Measurements from ENCODE around the gene MSMB. TPM values are rescaled to one million over a fixed set of nuclear protein-coding genes. Genes with fewer than 3 reads are reported as not detected.
"Not testable (repeated sequence)": the region's sequence is repeated elsewhere in the genome, so short reads cannot be mapped to it uniquely, and the experiment has no call there.

MSMB gene
- total RNA-seq, 1 donor from 2014 or later: not detected

DNA sequence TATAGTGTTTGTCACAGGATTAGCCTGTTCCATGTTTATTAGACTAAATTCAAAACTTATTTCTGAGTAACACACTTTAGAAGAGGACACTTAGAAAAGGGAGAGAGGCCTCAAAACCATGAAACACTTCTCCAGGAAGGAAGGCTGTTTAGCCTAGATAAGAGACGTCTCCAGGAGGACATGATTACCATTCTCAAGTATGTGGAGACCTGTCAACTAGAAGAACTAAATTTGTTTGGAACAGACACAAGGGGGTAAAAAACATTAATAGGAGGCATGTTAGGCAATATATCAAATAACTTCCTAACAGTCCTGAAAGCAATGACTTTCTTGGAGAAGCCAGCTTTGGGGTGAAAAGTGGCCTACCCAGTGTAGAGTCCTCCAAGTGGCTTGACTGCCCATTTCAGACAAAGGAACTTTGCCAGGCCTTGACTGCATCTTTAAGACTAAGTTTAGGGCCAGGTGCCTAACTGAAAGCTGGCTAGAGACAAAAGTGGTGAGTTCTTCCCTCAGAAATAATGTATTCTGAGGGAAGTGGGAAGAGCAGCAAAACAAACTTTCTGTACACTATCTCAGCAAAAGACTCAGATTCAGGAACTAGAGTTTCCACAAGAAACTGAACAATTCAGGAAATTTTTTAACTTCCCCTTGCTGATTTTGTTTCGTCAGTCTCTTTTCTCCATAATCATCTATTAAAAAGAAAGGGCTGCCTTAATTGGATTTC lies 27.5 kb downstream of the MSMB start:
- DNase-seq: no peak
- intact Hi-C loops (cut with micrococcal nuclease): no loop called here
- no peak for ATAC-seq

DNA sequence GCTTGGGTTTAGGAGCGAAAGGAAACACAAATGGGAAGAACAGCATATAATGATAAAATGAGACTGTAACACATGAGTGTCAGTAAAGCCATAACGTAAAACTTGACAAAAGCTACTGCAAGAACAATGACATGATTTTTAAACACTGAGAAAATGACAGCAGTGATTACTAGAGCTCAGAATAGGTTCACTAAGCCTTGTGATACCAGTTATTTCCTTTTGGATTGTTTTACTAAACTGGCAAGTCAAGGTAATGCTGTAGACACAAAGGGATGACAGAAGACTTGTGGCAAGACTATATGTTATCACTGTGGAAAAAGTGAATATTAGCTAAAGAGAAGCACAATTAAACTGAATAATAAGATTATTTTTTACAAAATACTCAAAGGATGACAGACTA lies 28.3 kb downstream of the MSMB start:
- DNase-seq (no peak), ATAC-seq (no peak)
- intact Hi-C loops (cut with micrococcal nuclease): no loop called here

DNA sequence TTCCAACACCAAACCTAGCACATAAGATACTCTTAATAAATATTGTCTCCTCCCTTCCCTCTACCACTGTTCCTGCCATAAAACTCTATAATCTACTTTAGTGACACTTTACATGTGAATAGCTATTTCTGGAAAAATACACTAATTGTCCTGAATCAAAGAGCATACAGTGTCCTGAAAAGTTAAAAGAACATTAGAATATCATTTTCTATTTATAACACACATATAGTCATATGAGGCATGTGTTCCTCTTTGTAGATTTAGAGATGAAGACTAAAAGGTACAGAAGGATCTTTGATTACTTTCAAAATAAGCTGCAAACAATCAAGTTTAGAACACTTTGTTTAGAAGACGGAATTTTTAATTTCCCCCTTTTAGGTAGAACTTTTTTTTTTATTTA lies 29.3 kb downstream of the MSMB start:
- ATAC-seq (no peak), DNase-seq (no peak)
- intact Hi-C loops (cut with micrococcal nuclease): no loop called here

DNA sequence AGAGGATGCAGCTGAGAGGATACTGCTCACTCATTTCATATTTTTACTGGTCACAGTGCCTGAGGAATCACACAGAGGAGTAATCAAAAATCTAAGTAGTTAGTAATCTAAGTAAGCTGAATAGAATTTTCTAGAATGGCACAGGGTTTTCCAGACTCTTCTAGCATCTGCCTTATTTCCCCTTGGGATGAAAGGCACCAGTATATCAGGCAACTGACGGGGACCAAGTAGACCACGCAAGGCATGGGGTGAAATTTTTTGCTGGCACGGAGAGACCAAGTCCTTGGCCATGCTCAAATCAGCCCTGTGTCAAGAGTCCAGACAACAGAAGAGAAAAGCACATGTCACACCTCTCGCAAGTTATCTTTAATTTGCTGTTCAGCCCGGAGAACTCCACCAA lies 29.9 kb downstream of the MSMB start:
- ATAC-seq (no peak), DNase-seq (no peak)
- intact Hi-C loops (cut with micrococcal nuclease): no loop called here

DNA sequence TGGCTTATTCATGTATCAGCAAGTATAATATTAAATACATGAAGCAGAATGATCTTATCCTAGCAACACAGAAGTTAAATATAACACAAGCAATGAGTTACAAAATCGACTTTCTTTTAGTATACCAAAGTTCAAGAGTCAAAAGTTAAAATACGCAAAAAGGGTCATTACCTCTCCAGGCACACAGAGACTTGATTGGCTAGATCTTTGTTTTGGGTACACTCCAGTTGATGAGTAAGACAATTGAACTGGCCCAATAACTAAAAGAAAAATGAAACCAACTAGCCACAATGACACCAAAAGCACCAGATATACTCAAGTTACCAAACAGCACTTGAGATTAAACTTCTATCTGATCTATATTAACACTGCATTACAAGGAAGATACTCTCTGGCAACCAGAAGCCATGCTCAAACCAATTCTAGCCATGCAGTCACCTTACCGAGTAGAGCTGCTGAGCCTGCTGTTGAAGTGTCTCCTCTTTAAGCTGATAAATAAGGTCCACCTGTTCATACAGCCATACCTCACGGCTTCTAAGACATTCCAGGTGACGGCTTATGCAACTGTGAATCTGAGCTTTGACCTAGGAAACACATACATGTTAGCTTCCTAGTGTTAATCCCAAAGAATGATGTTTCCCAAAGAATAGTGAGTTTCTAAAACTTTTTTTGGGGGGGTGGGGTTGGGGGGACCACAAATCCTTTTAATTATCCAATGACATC lies 31.2 kb downstream of the MSMB start:
- ATAC-seq: no peak
- intact Hi-C loops (cut with micrococcal nuclease): no loop called here
- DNase-seq: no peak

DNA sequence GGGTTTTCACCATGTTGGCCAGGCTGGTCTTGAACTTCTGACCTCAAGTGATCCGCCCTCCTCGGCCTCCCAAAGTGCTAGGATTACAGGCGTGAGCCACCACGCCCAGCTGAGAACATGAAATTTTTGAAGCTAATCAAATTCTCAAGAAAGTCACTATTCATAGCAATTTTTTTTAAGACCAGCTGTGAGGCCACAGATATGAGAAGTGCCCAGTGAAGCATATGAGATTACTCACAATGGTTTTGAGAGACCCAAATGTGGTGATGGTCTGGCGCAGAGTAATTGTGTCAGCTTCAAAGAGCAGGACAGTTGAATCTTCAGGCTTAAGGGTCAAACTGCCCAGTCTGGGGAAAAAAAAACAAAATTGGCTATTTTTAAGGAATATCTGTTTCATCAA lies 31.9 kb downstream of the MSMB start:
- intact Hi-C loops (cut with micrococcal nuclease): no loop called here
- ATAC-seq (no peak), DNase-seq (no peak)

DNA sequence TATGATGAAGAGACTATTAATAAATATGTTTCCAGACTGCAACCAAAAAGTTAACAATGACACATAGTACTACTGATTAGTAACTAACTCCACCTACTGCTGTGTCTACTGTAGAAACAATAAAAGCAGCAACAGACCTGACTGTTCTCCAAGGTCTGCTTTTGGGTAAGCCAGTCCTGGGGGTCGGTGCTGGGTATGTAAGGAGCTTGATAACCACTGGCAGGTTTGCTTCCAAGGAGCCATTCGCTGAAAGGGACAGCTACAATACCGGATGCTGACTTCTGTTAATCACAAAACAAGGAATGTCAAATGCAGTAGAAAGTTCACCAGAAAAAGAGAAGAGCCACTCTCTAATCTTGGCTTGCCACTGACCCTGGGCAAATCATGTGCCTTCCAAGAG lies 33.3 kb downstream of the MSMB start:
- ATAC-seq (no peak), DNase-seq (no peak)
- intact Hi-C loops (cut with micrococcal nuclease): no loop called here

DNA sequence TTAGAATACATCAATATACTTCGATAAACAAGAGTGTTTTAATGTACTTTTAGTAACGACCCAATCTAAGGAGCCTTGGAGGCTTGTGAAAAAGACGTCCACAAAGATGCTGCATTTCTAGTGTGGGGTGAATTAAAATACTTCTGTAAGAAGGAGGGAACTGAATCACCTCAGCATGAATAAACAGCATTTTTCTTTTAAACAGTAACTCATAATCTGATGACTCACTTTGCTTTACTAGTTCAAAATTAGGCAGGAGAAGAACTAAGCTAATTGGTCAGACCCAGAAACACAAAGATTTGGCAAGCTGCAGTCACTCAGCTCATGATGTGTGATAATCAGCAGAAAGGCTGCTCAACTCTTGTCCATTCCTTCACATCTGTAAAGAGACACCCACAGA lies 39.9 kb downstream of the MSMB start:
- DNase-seq (no peak), ATAC-seq (no peak)
- intact Hi-C loops (cut with micrococcal nuclease): no loop called here

DNA sequence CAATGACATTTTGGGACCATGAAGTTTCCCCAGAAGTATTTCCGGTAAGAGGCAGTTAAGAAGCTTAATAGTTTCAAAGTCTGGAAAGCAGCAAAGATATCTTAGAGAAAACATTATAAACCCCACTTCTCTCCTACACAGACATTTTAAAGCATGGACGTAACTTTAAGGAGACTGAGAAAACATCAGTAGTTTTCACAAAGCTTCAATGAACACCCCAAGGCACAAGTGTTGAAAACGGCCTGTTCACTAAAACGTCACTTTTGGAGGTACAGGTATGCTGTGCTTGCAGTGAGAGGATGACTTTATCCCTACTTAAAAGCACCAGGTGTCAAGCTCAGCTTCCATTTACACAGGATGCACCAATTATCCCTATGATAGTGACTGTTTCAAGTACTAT lies 40.7 kb downstream of the MSMB start:
- ATAC-seq (no peak), DNase-seq (no peak)
- intact Hi-C loops (cut with micrococcal nuclease): no loop called here

DNA sequence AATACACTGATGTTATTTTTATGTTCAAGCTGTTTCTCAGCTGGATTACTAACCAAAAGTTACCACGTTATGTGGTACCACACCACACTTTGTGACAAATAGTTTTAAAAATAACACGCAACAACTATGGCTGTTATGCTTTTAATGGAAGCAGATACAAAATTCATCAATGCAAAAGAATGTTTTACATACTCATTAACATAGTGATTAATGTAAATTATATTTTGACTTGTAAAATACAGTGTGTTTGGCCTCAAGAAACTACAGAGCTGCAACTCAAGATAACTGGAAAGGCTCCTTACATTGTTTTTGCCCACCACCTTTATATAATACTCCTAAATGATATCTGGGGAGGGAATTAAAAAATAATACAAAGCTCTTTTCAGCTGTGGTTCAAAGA lies 41.1 kb downstream of the MSMB start:
- DNase-seq: no peak
- intact Hi-C loops (cut with micrococcal nuclease): no loop called here
- no peak for ATAC-seq

DNA sequence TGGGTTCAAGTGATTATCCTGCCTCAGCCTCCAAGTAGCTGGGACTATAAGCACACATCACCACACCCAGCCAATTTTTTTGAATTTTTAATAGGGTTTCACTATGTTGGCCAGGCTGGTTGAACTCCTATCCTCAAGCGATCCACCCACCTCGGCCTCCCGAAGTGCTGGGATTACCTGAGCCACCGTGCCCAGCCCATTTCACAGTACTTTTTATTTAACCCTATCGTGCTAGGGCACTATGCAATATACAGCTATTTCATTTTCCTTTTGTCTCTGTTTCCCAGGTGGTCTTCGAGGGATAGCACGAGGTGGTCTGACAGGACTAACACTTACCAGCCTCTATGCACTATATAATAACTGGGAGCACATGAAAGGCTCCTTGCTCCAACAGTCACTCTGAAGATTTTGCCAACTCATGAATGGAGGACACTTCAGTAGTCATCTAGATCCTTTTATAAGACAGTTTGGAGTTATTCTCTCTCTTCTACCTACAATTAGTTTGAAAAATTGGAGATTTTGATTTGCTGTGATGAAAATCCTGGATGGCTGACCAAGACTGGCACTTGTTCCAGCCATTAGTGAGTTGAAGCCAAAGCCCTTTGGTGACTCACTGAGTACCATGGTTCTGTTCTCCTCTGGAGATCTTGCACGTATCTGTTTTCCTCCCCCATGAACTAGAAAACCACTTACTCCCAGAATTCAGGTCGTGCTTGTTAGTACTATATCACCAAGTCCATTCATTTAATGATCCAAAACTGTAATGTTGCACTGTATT lies 43.0 kb downstream of the MSMB start:
- ATAC-seq (no peak), DNase-seq (no peak)
- intact Hi-C loops (cut with micrococcal nuclease): no loop called here

DNA sequence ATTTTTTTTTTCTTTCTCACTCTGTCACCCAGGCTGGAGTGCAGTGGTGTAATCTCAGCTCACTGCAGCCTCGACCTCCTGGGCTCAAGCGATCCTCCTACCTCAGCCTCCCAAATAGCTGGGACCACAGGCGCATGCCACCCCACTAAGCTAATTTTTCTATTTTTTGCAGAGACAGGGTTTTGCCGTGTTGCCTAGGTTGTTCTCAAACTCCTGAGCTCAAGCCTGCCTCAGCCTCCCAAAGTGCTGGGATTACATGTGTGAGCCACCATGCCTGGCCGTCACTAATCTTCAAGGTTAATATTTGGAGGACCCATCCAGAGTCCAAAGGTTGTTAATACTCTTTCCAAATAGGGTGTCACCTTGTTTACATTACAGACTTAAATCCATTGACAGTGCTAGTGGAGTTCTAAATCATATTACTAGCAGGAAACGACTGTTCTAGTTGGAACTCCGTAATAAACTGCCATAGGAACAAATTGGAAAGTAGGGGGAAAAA lies 43.8 kb downstream of the MSMB start:
- DNase-seq, ATAC-seq: not testable (repeated sequence)

DNA sequence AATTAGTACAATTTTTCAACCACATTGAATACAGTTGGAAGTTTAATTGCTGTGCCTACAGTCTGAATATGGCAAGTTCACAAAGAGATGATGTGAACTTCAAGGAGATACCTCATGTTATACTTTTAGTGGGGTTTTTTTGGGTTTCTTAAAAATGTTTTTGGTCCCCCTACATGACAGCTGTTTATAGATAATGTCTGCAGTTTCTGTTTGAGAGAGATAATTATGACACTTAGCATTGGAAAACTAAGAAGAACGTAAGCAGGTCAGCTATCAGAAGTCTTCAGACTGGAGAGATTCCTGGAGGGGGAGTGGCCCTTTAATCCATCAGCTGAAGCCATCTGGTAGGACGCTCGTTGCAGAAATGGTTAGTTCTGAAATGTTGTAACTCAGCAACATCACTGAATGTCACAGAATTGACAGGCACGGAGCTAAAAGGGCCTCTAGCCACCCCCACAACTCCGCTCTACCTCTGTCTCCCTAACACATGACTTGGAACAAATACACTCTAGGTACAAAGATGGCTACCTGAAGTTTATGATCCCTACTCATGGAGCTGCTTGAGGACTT lies 44.8 kb downstream of the MSMB start:
- DNase-seq (no peak), ATAC-seq (no peak)
- intact Hi-C loops (cut with micrococcal nuclease): no loop called here

More for the DNA sequence above, 43.8 kb downstream of the MSMB start:
- intact Hi-C loops (cut with micrococcal nuclease): not testable (repeated sequence)

DNA sequence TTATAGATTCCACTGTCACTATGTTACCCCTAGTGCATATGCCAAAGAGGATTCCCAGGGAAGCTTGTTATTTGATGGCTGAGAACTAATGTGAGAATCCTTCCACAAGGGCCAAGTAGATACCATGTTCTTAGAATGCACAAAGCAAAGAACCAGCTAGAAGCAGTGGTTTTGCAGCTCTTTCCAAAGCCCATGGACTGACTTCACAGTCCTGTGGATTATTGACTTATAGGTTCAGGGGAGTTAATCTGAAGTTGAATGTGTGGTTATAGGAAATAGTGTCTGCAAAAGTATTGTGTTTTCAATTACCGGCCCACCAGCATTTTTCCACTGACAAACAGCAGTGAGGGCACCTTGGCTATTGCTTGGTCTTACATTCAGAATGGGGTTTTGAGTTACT lies 45.5 kb downstream of the MSMB start:
- ATAC-seq: no peak
- intact Hi-C loops (cut with micrococcal nuclease): no loop called here
- DNase-seq: no peak

DNA sequence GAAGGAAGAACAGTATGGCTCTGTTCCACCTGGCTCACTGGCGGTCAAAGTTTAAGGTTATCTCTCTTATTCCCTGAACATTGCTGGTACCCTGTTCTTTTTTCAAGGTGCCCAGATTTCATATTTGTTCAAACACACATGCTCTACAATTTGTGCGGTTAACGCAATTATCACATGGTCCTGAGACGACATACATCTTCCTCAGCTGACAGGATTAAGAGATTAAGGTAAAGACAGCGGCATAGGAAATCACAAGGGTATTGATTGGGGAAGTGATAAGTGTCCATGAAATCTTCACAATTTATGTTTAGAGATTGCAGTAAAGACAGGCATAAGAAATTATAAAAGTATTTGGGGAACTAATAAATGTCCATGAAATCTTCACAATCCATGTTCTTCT lies 46.1 kb downstream of the MSMB start:
- DNase-seq; intact Hi-C loops (cut with micrococcal nuclease); ATAC-seq: not testable (repeated sequence)

DNA sequence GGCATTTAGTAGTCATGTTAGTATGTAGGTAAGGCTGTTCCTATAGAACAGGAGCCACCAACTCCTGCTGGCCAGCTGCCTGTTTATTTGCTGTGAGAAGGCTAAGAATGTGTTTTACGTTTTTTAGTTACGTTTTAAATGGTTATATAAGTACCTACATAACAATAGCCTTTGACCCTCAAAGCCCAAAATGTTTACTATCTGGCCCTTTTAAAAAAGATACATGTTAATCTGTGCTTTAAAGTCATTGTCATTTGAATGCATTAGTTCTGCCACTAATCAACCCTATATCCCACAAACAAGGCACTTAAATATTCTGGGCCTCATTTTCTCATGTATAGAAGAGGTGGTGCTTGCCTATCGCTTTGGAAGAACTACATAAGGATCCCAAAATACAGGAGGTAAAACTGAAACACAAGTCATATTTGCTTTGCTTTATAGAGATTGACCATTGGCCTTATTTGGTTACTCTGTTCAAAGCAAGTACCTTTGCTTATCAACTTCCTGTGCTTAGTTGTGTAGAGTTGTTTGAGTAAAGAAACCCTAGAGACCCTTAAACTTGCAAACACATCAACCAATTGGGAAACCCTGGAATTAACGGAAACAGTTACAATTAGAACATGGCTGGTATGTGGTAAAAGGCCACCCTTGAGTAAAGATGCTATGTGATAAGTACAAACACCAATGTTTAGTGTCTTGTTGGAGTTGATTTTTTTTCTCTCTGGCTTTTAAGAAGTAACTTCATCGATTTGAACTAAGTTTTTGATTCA lies 47.9 kb downstream of the MSMB start:
- DNase-seq (no peak), ATAC-seq (no peak)
- intact Hi-C loops (cut with micrococcal nuclease): no loop called here

DNA sequence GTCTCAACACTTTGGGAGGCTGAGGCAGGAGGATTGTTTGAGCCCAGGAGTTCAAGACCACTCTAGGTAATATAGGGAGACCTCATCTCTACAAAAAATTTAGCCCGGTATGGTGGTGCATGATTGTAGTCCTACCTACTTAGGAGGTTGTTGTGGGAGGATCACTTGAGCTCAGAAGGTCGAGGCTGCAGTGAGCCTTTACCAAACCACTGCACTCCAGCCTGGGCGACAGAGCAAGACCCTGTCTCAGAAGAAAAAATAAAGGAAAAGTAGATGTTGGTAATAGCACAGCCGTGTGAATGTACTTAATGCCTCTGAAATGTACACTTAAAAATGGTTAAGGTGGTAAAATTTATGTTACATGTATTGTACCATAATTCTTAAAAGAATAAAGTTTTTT lies 48.5 kb downstream of the MSMB start:
- ATAC-seq: no peak
- intact Hi-C loops (cut with micrococcal nuclease): no loop called here
- DNase-seq: no peak

DNA sequence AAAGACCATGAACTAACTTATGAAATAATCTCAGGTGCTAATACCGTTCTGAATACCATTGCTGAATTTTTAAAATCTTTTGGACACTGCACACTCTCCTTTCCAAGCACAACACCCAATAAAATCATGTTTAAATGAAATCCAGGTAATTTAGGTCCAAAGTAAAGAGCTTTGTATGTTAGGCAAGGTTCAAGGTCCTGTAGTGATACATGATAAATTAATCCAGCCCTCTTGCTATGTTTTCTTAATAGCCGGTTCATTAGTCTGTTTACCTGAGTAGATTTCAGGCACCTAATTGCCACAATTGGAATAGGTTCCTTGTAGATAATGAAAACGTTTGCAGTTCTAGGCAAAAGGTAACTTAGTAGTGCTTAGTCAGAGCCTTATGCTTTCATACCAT lies 60.5 kb downstream of the MSMB start:
- DNase-seq; intact Hi-C loops (cut with micrococcal nuclease); ATAC-seq: not testable (repeated sequence)

DNA sequence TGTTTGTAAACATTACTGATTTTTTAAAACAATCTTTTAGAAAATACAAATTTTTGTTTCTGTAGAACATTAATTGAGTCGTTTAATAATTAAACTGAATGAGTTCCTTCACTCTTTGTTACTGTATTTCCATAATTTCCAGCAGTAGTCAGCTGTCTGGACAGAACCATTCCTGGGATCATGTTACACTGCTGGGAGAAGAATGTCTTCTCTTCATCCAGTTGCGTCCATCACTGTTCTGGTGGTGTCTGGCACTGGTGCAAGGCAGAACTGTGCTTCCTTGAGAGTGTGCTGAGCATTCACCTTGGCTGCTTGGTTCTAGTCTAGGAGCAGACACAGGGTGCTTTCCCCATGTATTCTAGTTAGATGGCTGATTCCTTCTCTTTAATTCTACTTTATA lies 61.6 kb downstream of the MSMB start:
- DNase-seq; intact Hi-C loops (cut with micrococcal nuclease); ATAC-seq: not testable (repeated sequence)

Measured in left ventricle myocardium superior (tissue), 1 donor.